GM06990 (cell line): ENCODE results near the gene SLC25A33.

ENCODE experiments used
- DNase-seq: peaks from one replicate; pipeline ENCODE4 v3.0.0-alpha.2; 2011; ENCODE audit not compliant: insufficient read length; ENCODE audit errors: extremely low read depth
- H3K27me3 ChIP-seq: replicated peaks from 2 replicates; pipeline ENCODE4 v1.6.0; 2011; ENCODE audit warnings: low read length; ENCODE audit not compliant: control insufficient read depth, insufficient read depth
- H3K36me3 ChIP-seq: 2 replicates; pipeline ENCODE4 v1.5.1; 2011; ENCODE audit warnings: low read length; ENCODE audit not compliant: control insufficient read depth, insufficient read depth
- H3K4me3 ChIP-seq: replicated peaks from 2 replicates; pipeline ENCODE4 v1.5.1; 2011; ENCODE audit warnings: low read depth, mild to moderate bottlenecking, control low read depth, low read length
- TF ChIP-seq, protein P1 (sequence below): IDR thresholded peaks from 2 replicates; pipeline ENCODE4 v1.5.1; 2011; ENCODE audit warnings: low read length, control low read depth, mild to moderate bottlenecking, inconsistent platforms; ENCODE audit not compliant: insufficient read depth, poor library complexity, severe bottlenecking

Gene SLC25A33

DNA sequence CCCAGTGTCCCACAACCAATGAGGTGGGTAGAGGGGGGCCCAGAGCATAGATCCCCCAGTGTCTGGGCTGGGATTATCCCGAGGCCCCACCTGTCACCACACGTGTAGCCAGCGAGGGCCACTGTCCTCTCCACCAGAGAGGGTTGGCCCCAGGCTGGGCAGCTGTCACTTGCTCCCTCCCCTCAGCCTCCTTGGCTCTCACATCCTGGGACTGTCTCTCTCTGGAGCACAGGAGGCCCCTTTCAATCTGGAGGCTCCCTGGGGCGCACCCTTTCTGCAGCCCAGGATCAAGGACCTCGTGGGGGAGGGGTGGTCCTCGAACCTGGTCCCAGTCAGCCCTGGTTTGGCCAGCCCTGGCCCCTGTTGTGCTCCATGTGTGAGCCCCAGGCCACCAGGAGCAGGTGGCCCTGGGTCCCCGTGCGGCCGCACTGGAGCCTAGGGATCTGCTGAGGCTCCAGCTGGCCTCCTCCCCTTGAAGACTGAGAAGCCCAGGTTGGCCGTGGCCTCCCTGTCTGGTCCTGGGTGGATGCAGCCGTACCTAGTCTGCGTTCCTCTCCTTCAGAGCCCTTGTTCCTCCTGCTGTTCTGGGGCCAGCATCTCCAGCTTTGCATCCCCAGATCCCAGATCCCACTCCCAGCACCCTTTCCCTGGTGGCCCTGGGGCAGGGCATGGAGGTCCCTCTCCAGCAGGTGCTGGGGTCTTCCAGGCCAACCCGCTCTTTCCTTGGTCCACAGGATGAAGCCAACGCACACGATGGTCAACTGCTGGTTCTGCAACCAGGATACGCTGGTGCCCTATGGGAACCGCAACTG is 56.1 kb downstream of the SLC25A33 start:
- TF ChIP-seq, protein P1, sequence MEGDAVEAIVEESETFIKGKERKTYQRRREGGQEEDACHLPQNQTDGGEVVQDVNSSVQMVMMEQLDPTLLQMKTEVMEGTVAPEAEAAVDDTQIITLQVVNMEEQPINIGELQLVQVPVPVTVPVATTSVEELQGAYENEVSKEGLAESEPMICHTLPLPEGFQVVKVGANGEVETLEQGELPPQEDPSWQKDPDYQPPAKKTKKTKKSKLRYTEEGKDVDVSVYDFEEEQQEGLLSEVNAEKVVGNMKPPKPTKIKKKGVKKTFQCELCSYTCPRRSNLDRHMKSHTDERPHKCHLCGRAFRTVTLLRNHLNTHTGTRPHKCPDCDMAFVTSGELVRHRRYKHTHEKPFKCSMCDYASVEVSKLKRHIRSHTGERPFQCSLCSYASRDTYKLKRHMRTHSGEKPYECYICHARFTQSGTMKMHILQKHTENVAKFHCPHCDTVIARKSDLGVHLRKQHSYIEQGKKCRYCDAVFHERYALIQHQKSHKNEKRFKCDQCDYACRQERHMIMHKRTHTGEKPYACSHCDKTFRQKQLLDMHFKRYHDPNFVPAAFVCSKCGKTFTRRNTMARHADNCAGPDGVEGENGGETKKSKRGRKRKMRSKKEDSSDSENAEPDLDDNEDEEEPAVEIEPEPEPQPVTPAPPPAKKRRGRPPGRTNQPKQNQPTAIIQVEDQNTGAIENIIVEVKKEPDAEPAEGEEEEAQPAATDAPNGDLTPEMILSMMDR, result no peak
- Histone ChIP-seq H3K36me3 (peaks cover 16% of the 10 kb centered on the region), H3K4me3 (no peak overlapping the region)

DNA sequence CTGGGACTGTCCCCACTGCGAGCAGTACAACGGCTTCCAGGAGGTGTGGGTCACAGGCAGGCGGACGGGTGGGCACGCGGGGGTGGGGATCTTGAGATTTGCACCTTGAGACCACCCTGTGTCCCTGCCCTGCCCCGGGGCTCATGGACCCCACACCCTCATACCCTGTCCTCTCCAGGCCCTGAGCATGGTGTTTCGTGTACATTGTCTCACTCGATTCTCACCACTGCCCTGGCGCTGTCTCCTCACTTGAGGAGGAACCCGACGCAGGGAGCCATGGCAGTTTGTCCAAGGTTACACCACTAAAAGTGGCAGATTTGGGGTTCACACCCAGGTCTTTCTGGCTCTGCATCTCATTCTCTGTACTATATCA is 56.7 kb downstream of the SLC25A33 start:
- H3K27me3 ChIP-seq, result no peaks in the 10 kb centered on the region
- no peak for DNase-seq
- TF ChIP-seq, protein P1, result no peak
- no peak overlapping the region for H3K4me3 ChIP-seq
- H3K36me3 ChIP-seq, result peaks cover 18% of the 10 kb centered on the region

More for the DNA sequence above, 56.1 kb downstream of the SLC25A33 start:
- no peaks in the 10 kb centered on the region for H3K27me3 ChIP-seq
- no peak for DNase-seq

DNA sequence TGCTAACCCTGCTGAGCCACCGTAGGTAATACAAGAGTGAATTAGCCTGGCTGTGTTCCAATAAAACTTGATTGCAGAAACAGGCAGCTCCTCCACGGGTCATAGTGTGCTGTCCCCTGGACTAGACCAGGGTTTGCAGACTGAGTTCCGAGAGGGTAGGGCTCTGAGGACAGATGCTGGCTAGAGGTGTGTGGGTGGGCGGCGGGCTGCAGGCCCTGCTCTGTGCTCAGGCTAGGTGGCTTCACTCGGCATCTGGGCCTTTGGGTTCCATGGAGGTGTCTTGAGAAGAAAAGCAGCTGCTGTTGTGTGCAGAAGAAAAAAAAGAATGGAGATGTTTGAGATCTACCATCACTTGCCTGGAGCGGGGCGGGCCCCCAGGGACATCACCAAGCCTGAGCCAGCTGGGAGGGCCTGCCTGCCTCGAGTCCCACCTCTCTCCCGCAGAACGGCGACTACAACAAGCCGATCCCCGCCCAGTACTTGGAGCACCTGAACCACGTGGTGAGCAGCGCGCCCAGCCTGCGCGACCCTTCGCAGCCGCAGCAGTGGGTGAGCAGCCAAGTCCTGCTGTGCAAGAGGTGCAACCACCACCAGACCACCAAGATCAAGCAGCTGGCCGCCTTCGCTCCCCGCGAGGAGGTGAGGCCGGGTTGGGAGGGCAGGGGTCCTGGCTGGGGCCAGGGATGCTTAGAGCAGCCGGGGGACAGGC is 57.3 kb downstream of the SLC25A33 start:
- H3K36me3 ChIP-seq, result peaks cover 23% of the 10 kb centered on the region
- TF ChIP-seq, protein P1, result no peak
- no peaks in the 10 kb centered on the region for H3K27me3 ChIP-seq
- no peak for DNase-seq
- H3K4me3 ChIP-seq, result no peak overlapping the region

DNA sequence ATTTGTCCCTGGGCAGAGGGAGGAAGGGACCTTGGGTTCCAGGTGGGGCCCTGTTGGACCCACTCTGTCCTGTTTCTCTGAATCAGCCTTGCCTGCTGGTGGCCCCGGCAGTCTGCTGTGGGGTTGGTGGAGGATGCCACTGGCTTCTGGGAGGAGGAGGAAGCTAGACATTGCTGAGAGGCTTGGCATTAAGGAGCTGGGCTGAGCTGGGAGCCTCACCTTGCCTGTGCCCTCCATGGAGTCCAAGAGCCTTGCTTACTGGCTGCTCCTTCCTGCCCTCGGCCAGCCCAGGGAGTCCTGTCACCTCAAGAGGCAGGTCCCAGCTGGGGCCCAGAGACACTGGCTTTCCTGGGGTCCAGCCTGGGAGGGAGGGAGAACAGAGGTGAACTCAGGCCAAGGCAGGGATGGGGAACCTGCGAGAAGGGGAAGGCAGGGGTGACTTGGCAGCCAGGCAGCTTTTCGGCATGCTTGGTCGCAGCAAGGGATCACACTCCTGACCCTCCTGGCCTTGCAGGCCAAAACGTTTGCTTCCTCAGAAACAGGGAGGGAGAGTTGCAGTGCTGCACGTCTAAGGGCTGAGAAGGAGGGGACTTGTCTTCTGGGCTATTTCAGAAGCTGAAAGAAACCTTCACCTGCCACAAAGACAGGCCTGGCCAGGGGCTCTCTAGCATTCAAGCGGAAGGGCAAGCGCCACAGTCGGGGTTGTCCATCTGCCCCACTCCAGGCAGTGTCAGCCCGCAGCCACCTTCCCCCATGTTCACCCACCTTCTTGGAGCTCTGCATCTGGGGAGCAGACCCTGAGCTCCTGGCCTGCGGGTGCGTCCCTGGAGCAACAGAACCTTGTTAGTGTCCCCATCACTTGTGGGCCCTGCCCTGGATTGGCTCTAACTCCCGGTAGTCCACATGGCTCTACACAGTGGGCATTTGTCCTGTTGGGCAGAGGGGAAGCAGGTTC is 58.4 kb downstream of the SLC25A33 start:
- DNase-seq, result no peak
- peaks cover 33% of the 10 kb centered on the region for H3K36me3 ChIP-seq
- H3K4me3 ChIP-seq, result no peak overlapping the region
- no peaks in the 10 kb centered on the region for H3K27me3 ChIP-seq
- TF ChIP-seq, protein P1, result no peak

DNA sequence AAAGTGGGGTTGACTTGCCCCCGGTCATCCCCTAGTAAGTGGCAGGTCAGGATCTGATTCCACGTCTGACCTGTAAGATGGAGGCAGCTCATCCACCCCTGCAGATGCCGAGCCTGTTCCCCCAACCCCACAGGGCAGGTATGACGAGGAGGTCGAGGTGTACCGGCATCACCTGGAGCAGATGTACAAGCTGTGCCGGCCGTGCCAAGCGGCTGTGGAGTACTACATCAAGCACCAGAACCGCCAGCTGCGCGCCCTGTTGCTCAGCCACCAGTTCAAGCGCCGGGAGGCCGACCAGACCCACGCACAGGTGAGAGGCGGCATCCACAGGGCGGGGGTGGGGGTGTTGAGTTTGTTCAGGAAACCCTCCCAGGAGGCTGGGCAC is 59.0 kb downstream of the SLC25A33 start:
- Histone ChIP-seq H3K4me3 (no peak overlapping the region), H3K27me3 (no peaks in the 10 kb centered on the region), H3K36me3 (peaks cover 36% of the 10 kb centered on the region)
- TF ChIP-seq, protein P1, result no peak
- no peak for DNase-seq
